ENCODE measurements around the gene ZDHHC20.

The ZDHHC20 gene

DNA sequence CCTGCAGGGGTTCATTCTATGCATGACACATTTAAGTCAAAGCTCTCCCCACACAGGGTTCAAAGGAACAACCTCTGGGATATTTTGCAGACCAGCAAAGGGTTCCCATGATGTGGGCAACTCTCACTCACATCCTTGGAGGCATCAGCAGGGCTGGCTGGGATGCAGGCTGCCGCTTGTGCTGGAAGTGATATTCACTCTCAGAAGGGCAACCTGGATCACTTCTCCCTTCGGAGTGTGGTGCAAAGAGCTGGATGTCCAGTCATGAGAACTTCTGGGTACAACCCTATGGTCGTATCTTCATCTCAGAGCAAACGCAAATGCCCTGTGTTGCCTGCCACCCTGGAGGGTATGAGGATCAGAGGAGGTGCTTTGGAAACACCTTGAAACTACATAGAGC lies 98.6 kb downstream of the ZDHHC20 start:
- DNase-seq: no peak

DNA sequence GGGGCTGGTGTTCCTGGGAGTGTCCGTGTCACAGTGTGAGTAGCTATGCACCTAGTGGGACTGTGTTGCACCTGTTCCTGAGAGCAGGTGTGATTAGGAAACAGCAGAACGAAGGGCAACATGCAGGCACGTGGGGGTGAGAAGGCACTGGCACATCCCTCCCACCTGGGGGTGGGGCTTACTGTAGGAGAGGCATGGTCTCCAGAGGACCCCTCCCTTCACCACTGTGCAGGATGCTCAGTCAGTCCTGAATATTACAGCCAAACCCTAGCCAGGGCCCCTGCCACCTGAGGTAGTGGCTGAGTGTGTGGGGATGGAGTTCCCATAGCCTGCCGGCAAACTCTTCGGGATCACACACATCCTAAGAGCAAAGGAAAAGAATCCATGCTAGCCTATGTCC lies 99.2 kb downstream of the ZDHHC20 start:
- DNase-seq: no peak

- no peak for DNase-seq
These were observed 103.8 kb downstream of the ZDHHC20 start for GRCh38 chr13:21355304-21355703.

DNA sequence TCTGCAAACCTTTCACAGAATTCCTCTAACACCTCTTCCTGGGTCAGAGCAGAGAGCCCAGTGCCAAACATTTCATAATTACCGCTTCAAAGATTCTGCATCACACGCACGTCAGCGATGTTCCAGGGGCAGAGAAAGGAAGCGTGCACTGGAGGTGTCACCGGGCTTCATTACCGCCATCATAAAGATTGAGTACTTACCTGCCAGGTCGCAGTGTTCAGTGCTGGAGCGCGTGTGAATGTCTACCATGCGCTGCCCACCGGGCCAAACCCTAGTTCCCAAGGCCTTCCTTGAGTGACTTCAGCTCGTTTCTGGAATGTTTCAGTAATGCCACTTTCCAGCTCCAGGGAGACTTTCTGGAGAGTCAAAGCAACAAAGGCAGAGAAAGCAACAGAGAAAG lies 104.4 kb downstream of the ZDHHC20 start:
- DNase-seq: no peak

DNA sequence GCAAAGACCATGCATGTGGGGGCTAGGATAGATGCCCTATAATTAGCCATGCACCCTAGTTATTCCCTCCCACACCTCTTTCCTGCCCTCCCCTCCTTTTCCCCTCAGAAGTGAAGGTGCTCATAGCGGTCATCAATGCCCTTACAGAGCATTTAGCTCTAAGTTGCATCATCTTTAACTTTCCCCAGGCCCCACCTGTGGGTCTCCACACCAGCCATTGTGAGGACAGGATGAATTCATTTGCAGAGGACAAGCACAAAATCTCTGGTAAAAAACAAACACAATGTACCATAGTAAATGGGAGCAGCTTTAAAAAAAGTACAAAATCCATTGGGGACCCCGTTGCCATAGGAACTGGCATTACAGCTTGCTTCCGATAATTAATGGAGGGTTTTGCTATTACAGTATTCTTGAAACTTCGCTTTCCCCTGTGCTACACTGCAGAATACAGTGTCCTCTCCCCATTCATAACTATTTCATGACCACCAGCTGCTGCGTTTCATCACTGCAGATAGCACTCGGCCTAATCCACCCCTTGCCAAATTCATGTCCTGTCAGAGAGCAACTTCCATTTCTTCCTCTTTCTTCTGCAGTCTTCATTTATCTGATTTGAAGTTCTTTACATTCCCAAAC lies 110.5 kb downstream of the ZDHHC20 start:
- DNase-seq: no peak

GRCh38 chr13:21347753-21348318 lies 111.3 kb downstream of the ZDHHC20 start:
- no peak for DNase-seq

GRCh38 chr13:21344662-21345176 lies 114.4 kb downstream of the ZDHHC20 start:
- DNase-seq: no peak

GRCh38 chr13:21343659-21344058 lies 115.4 kb downstream of the ZDHHC20 start:
- no peak for DNase-seq

- DNase-seq: no peak
These were observed 116.2 kb downstream of the ZDHHC20 start for GRCh38 chr13:21342699-21343442.

- no peak for DNase-seq
These were observed 117.3 kb downstream of the ZDHHC20 start for GRCh38 chr13:21341637-21342422.

- DNase-seq: no peak
These were observed 120.3 kb downstream of the ZDHHC20 start for GRCh38 chr13:21338639-21339278.

GRCh38 chr13:21338156-21338555 lies 120.9 kb downstream of the ZDHHC20 start:
- DNase-seq: no peak

- DNase-seq: no peak
These were observed 122.3 kb downstream of the ZDHHC20 start for GRCh38 chr13:21336609-21337349.

DNA sequence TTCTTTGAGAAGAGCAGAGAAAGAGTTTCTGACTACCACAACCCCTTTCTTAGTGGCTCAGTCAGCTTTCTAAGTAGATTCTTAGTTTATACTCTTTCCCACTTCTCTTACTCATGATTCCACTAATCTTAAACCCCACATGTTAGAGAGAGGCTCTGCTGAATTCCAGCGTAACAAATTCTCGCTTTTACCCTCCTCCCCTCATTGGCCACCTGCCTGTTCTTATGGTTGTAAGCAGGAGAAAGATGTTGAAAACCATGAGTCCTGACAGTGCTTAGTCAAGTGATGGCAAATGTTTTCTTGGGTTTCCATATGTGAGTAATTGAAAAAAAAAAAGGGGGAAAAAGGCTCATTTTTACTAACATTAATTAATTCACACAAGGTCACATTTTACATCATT lies 125.9 kb downstream of the ZDHHC20 start:
- no peak for DNase-seq

DNA sequence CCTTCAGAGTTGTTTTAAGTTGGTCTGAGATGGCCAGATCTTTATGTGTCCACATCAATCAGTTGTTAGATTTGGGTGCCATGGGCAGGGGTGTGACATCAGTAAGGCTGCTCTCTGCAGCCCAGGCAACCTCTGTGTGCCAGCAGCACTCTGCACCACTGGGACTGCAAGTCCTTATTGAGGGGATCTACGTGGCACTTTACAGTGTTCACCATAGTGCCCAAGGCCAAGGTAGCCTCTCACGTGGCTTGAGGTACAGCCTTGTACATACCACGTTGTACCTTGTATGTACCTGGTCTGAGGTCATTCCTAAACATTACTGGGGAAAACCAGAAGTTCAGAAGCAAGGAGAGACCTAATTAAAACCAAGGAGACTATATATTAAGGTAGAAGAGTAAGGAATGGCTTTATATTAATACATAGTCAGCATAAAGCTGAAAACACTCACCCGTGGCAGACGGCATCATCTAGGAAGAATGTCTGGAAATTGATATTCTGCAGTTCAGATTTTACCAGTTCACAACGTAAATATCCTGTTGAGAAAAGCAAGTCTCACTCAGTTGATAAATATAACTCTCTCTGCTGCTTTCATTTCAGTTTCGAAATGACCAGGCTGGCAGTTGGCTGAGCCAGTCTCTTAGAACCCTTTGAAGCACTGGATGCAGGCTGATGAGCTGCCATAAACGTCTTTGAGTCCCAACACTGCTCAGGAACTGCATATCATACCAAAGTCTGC lies 128.8 kb downstream of the ZDHHC20 start:
- DNase-seq: no peak

DNA sequence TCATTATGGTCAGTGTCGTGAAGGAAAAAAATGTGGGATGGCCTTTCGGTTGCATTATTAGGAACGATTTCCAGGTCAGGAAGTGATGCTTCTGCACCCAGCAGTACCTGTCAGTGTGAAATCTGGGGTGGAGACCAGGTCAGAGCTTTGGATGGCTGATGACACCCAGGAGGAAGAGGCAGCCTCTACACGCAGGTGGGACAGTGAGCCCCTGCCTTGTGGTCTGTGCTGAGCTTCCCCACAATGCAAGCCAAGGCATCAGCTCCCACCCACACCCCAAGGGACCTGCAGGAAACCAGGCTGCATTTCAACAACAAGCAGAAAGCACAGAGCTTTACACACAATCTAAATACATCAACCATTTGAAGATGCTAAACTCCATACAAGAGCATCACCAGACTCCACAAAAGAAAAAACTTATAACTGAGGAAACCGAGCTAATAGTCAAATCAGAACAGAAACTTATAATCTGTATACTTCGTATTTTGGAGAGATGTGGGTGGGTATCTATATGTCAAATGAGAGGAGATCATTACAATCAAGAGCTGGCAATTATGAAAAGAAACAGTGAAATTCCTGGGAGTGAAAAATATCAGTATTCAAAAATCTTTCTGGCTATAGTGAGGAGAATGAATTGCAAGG lies 130.1 kb downstream of the ZDHHC20 start:
- no peak for DNase-seq

DNA sequence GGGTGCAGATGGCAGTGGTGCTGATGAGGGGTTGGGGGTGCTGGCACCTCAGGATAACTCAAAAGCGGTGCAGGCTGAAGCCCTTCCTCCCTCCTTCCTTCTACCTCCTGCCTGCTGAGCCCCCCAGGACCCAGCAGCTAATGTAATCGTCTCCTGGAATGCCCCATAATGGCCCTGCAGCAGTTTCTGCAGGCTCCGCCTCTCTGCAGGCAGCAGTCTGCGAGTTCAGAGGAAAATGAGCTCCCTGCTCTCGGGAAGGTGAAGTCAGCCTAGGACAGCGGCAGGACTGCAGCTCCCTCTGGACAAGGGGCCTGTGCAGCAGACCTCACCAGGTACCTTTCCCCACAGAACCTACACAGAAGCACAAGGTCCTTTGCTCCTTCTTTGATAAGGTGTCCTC lies 130.9 kb downstream of the ZDHHC20 start:
- no peak for DNase-seq

- no peak for DNase-seq
These were observed 132.7 kb downstream of the ZDHHC20 start for GRCh38 chr13:21326155-21327031.

DNA sequence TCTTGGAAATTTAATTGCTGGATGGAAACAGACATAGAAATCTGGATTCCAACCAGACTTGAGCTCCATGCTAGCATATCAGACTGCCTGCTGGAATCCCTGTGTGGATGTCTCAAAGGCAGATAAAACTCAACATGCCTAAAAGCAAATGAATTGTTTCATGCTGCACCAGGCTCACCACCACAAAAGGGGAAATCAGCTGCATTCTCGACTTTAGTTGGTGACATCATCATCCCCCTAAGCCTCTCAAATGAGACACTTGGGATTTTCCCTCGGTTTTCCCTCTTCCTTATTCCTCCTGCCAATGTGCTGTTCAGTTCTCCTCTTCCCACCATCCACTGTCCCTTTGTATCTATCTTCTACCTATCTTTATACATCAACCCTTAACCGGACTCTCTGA lies 134.3 kb downstream of the ZDHHC20 start:
- DNase-seq: no peak

GRCh38 chr13:21322988-21323387 lies 136.1 kb downstream of the ZDHHC20 start:
- DNase-seq: no peak
